GM20000 (cell line): Measurements from ENCODE around the gene AOX1.
"Not testable (repeated sequence)": the region's sequence is repeated elsewhere in the genome, so short reads cannot be mapped to it uniquely, and the experiment has no call there.

Source experiments
- DNase-seq: peaks from one replicate; pipeline ENCODE4 v3.0.0; 2012; ENCODE audit warnings: low spot score
- CTCF ChIP-seq: IDR thresholded peaks from 2 replicates; pipeline ENCODE4 v1.5.1; 2012; ENCODE audit warnings: mild to moderate bottlenecking, control low read depth; ENCODE audit errors: extremely low read depth, missing control alignments

Gene AOX1

GRCh38 chr2:200631287-200631686 is 45.5 kb downstream of the AOX1 start:
- TF ChIP-seq CTCF: no peak
- no peak for DNase-seq

- TF ChIP-seq CTCF: no peak
These were observed 48.6 kb downstream of the AOX1 start for GRCh38 chr2:200634231-200634964.

GRCh38 chr2:200635251-200635650 is 49.4 kb downstream of the AOX1 start:
- no peak for TF ChIP-seq CTCF
- DNase-seq: no peak

More at GRCh38 chr2:200634231-200634964, 48.6 kb downstream of the AOX1 start:
- no peak for DNase-seq

GRCh38 chr2:200637901-200638300 is 52.1 kb downstream of the AOX1 start:
- no peak for TF ChIP-seq CTCF

GRCh38 chr2:200640176-200640575 is 54.4 kb downstream of the AOX1 start:
- TF ChIP-seq CTCF: no peak
- DNase-seq: no peak

More at GRCh38 chr2:200637901-200638300, 52.1 kb downstream of the AOX1 start:
- no peak for DNase-seq

GRCh38 chr2:200640901-200641300 is 55.1 kb downstream of the AOX1 start:
- TF ChIP-seq CTCF: no peak
- DNase-seq: no peak

GRCh38 chr2:200648518-200649281 is 62.9 kb downstream of the AOX1 start:
- not testable (repeated sequence) for DNase-seq

- no peak for DNase-seq
- TF ChIP-seq CTCF: no peak
These were observed 63.9 kb downstream of the AOX1 start for GRCh38 chr2:200649724-200650123.
